DOHH2 (cell line): ENCODE data around the gene ABLIM3.

ENCODE experiments used
- EZH2phosphoT487 ChIP-seq: fragments of 200-600 bp; sonication (generic); IDR thresholded peaks from 2 replicates; pipeline ENCODE4 v1.6.1; 2017; ENCODE audit warnings: borderline replicate concordance, mild to moderate bottlenecking, antibody characterized with exemption, low read length, moderate library complexity, mixed read lengths
- TF ChIP-seq, protein P1 (sequence below): fragments of 200-600 bp; sonication (generic); IDR thresholded peaks from one replicate; pipeline ENCODE4 v1.5.1; 2014; ENCODE audit warnings: antibody characterized with exemption, mild to moderate bottlenecking, low read depth, low read length; ENCODE audit not compliant: poor library complexity, severe bottlenecking

DNA sequence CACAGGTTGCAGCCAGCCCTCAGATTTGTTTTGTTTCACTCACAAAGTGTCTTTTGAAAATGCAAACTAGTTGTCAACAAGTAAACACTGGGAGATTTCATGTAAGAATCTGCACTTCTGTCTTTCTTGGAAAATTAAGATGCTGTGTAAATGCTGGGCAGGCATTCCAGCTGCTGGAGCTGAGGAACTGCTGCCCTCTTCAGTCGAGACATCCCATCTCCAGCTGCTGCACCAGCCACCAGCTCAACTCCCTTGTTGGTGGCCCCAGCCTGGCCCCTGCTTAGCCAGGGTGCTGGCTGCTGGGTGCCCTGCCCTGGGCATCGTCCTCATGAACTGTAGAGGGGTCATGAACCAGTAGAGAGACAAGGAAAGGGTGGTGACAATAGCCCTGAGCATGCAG lies 97.2 kb downstream of the ABLIM3 start:
- TF ChIP-seq EZH2phosphoT487 = no peak
- TF ChIP-seq, protein P1, sequence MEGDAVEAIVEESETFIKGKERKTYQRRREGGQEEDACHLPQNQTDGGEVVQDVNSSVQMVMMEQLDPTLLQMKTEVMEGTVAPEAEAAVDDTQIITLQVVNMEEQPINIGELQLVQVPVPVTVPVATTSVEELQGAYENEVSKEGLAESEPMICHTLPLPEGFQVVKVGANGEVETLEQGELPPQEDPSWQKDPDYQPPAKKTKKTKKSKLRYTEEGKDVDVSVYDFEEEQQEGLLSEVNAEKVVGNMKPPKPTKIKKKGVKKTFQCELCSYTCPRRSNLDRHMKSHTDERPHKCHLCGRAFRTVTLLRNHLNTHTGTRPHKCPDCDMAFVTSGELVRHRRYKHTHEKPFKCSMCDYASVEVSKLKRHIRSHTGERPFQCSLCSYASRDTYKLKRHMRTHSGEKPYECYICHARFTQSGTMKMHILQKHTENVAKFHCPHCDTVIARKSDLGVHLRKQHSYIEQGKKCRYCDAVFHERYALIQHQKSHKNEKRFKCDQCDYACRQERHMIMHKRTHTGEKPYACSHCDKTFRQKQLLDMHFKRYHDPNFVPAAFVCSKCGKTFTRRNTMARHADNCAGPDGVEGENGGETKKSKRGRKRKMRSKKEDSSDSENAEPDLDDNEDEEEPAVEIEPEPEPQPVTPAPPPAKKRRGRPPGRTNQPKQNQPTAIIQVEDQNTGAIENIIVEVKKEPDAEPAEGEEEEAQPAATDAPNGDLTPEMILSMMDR = no peak
